ENCODE data around the gene CFAP73.

- TF ChIP-seq POLR2AphosphoS5 (IDR thresholded peaks at IDR 0.05) (no peak), CTCF (IDR thresholded peaks at IDR 0.05) (no peak), EP300 (IDR thresholded peaks at IDR 0.05) (no peak)
Observed at GRCh38 chr12:113200021-113200797, 50.7 kb downstream of the CFAP73 start.
